SK-N-SH (cell line): ENCODE data around the gene MCTP1. TPM values are rescaled to one million over a fixed set of nuclear protein-coding genes. Genes with fewer than 3 reads are reported as not detected.

Experiments used
- CTCF ChIA-PET: fragments of 300-600, 350-600 bp; formaldehyde crosslinking; extraction: SDS; loops from one replicate; lab custom pipeline; 2021; lab: Yijun Ruan, JAX
- POLR2A ChIA-PET: fragments of 350-600 bp; sonication (Branson Sonifier 250); formaldehyde crosslinking; extraction: SDS; loops from one replicate; lab custom pipeline; 2020; ENCODE audit warnings: antibody characterized with exemption, inconsistent platforms; lab: Yijun Ruan, JAX
- DNase-seq: peaks from one replicate; pipeline ENCODE4 v3.0.0; 2012
- H2AFZ ChIP-seq: fragments of 200-600 bp; sonication (generic); 2 replicates; pipeline ENCODE4 v1.8.1; 2016; ENCODE audit warnings: antibody characterized with exemption, mild to moderate bottlenecking, low read depth
- H3F3A ChIP-seq: fragments of 200-600 bp; sonication (generic); replicated peaks from 2 replicates; pipeline ENCODE3; 2016; ENCODE audit warnings: antibody characterized with exemption, mild to moderate bottlenecking; ENCODE audit not compliant: insufficient read depth
- H3K27ac ChIP-seq, 2 experiments: fragments of 200-500 bp in 1 of 2; fragments of 200-600 bp in 1 of 2; sonication (Bioruptor generic) in 1 of 2; sonication (generic), shearing (Covaris generic) in 1 of 2; 2 replicates each; pipeline versions ENCODE4 v1.5.1 to v1.6.1; 2014 to 2016; ENCODE audit warnings: low read depth in 2 of 2, inconsistent platforms in 1 of 2, low read length in 1 of 2, mild to moderate bottlenecking in 1 of 2, mixed read lengths in 1 of 2
- H3K27me3 ChIP-seq: fragments of 200-600 bp; sonication (generic), shearing (Covaris generic); 2 replicates; pipeline ENCODE4 v1.6.1; 2016; ENCODE audit warnings: mixed run types; ENCODE audit not compliant: insufficient read depth
- H3K36me3 ChIP-seq, 2 experiments: fragments of 200-500 bp in 1 of 2; fragments of 200-600 bp in 1 of 2; sonication (Bioruptor generic) in 1 of 2; sonication (generic) in 1 of 2; replicated peaks in 1 of 2; 2 replicates each; pipeline versions ENCODE3 to v1.5.1; 2014 to 2016; ENCODE audit warnings: low read length in 1 of 2, mild to moderate bottlenecking in 1 of 2; ENCODE audit not compliant: insufficient read depth in 2 of 2, control insufficient read depth in 1 of 2
- H3K4me1 ChIP-seq, 2 experiments: fragments of 200-500 bp in 1 of 2; fragments of 200-600 bp in 1 of 2; sonication (Bioruptor generic) in 1 of 2; sonication (generic), shearing (Covaris generic) in 1 of 2; 2 replicates each; pipeline versions ENCODE4 v1.5.1 to v1.6.1; 2014 to 2016; ENCODE audit warnings: low read depth in 1 of 2, low read length in 1 of 2, mixed run types in 1 of 2; ENCODE audit not compliant: insufficient read depth in 2 of 2, control insufficient read depth in 1 of 2
- H3K4me2 ChIP-seq: fragments of 200-600 bp; sonication (generic), shearing (Covaris generic); 2 replicates; pipeline ENCODE4 v1.6.1; 2017; ENCODE audit warnings: mixed run types
- H3K4me3 ChIP-seq, 2 experiments: fragments of 200-500 bp in 1 of 2; fragments of 200-600 bp in 1 of 2; sonication (Bioruptor generic) in 1 of 2; sonication (generic), shearing (Covaris generic) in 1 of 2; 2 replicates each; pipeline versions ENCODE4 v1.5.1 to v1.8.1; 2014 to 2016; ENCODE audit warnings: low read depth in 2 of 2, inconsistent platforms in 1 of 2, low read length in 1 of 2, mild to moderate bottlenecking in 1 of 2, mixed read lengths in 1 of 2, moderate library complexity in 1 of 2
- H3K79me2 ChIP-seq: fragments of 200-600 bp; sonication (generic); 2 replicates; pipeline ENCODE4 v1.8.1; 2017; ENCODE audit warnings: mild to moderate bottlenecking; ENCODE audit not compliant: insufficient read depth
- H3K9ac ChIP-seq: fragments of 200-600 bp; sonication (generic); 2 replicates; pipeline ENCODE4 v1.6.1; 2017; ENCODE audit warnings: mixed run types
- H3K9me2 ChIP-seq: fragments of 200-600 bp; sonication (generic); 2 replicates; pipeline ENCODE4 v1.6.1; 2017; ENCODE audit warnings: mixed run types
- H3K9me3 ChIP-seq: fragments of 200-600 bp; sonication (generic); 2 replicates; pipeline ENCODE4 v1.6.1; 2017; ENCODE audit warnings: mixed run types, mild to moderate bottlenecking, moderate library complexity
- H4K20me1 ChIP-seq: fragments of 200-600 bp; sonication (generic); 2 replicates; pipeline ENCODE4 v1.6.1; 2017; ENCODE audit warnings: mild to moderate bottlenecking, mixed run types; ENCODE audit not compliant: insufficient read depth
- CHD2 ChIP-seq: fragments of 150-350 bp; IDR thresholded peaks from 2 replicates; pipeline ENCODE4 v1.6.1; 2018; ENCODE audit warnings: low read length; ENCODE audit not compliant: partially characterized antibody
- EP300 ChIP-seq, 2 experiments: IDR thresholded peaks; 2 replicates each; pipeline versions ENCODE4 v1.4.0 to v1.6.1; 2012; ENCODE audit warnings: borderline replicate concordance in 1 of 2, low read depth in 1 of 2, low read length in 1 of 2
- EZH2phosphoT487 ChIP-seq: fragments of 200-600 bp; sonication (generic); IDR thresholded peaks from 2 replicates; pipeline ENCODE4 v1.6.1; 2017; ENCODE audit warnings: low read depth, mixed run types, mild to moderate bottlenecking, antibody characterized with exemption, moderate library complexity, borderline replicate concordance
- FOXM1 ChIP-seq: IDR thresholded peaks from 2 replicates; pipeline ENCODE4 v1.4.0; 2012; ENCODE audit warnings: low read depth, mild to moderate bottlenecking
- JUND ChIP-seq: IDR thresholded peaks from 2 replicates; pipeline ENCODE4 v1.4.0; 2012
- MEF2A ChIP-seq: IDR thresholded peaks from 2 replicates; pipeline ENCODE4 v1.4.0; 2012; ENCODE audit warnings: low read depth, borderline replicate concordance
- NFIC ChIP-seq: IDR thresholded peaks from 2 replicates; pipeline ENCODE4 v1.4.0; 2012; ENCODE audit warnings: borderline replicate concordance
- NRF1 ChIP-seq: IDR thresholded peaks from 2 replicates; pipeline ENCODE4 v1.6.1; 2012; ENCODE audit warnings: low read depth, mild to moderate bottlenecking, low read length
- RCOR1 ChIP-seq: fragments of 150-350 bp; IDR thresholded peaks from 2 replicates; pipeline ENCODE4 v1.6.1; 2017; ENCODE audit warnings: antibody characterized with exemption, low read length
- RFX5 ChIP-seq: IDR thresholded peaks from 2 replicates; pipeline ENCODE4 v1.6.1; 2012; ENCODE audit warnings: mild to moderate bottlenecking, improper control_type of control experiment, low read length
- SMC3 ChIP-seq: IDR thresholded peaks from 2 replicates; pipeline ENCODE4 v1.6.1; 2012; ENCODE audit warnings: low read depth, low read length, improper control_type of control experiment
- TEAD4 ChIP-seq: IDR thresholded peaks from 2 replicates; pipeline ENCODE4 v1.4.0; 2012; ENCODE audit warnings: mild to moderate bottlenecking, borderline replicate concordance; ENCODE audit not compliant: insufficient read depth
- WGBS: methylation state at CpG from one replicate; pipeline ENCODE4 v1.1.6; 2017; ENCODE audit warnings: low lambda C conversion rate; 5-methylcytosine and 5-hydroxymethylcytosine counted together
- polyA plus RNA-seq, 3 experiments: library from polyadenylated mRNA; depleted of rRNA; stranded (reverse); fragments of >200 nt; gene quantifications; 2 replicates each; pipeline ENCODE4 v1.2.3, GENCODE V29; 2012
- TF ChIP-seq, protein P1 (sequence below): fragments of 150-350 bp; IDR thresholded peaks from 2 replicates; pipeline ENCODE4 v1.6.1; 2016; ENCODE audit warnings: mild to moderate bottlenecking, low read depth, low read length
- TF ChIP-seq, protein P2 (sequence below): IDR thresholded peaks from 2 replicates; pipeline ENCODE4 v1.4.0; 2012; ENCODE audit warnings: low read depth
- TF ChIP-seq, protein P3 (sequence below): fragments of 150-350 bp; IDR thresholded peaks from 2 replicates; pipeline ENCODE4 v1.6.1; 2017; ENCODE audit warnings: antibody characterized with exemption, low read length, low read depth, borderline replicate concordance
- TF ChIP-seq, protein P4 (sequence below): IDR thresholded peaks from 2 replicates; pipeline ENCODE4 v1.4.0; 2012; ENCODE audit warnings: low read depth, borderline replicate concordance

MCTP1 gene
- polyA plus RNA-seq, 1 of the 3 experiments (the other 2 are of a cell fraction), result 0.53 TPM

DNA sequence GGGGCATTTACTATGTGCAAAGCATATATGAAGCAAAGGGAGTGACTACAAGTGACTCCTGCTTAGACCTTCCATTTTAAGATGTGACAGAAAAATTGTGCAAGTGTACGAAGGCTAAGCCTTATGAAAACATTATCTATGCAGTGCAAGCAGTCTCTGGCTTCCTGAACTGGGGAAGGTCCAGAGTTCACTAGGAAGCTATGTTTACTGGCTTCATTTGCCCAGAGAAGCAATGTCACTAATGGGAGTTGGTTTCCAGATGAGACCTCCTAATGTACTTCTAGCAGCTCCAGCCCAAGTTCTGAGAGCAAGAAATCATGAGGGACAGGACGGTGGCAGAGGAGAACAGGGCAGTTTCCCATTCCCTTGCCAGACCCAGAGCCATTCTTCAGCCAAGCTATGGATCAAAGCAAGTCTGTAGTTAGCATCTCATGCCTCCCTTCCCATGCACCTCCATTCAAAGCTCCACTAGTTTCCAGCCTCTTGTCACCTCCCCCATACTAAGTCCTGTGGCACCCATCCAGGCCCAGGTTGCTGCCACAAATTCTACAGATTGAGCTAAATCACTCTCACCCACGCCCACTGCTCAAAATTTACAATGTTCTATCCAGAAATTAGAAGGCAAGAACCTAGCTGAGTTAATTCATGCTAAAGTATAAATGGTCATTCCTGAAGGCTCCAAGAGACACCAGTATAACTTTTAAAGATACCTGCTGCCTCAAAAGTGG, 21.8 kb downstream of the MCTP1 start:
- H3K4me3 ChIP-seq, result no peak overlapping the region
- POLR2A ChIA-PET, result no interaction called here

More for the DNA sequence above, 21.8 kb downstream of the MCTP1 start:
- no peak for DNase-seq
- Histone ChIP-seq H3K27me3 (peaks cover 20% of the 10 kb centered on the region), H3K27ac (no peak overlapping the region), H3K4me1 (no peaks in the 10 kb centered on the region), H2AFZ (no peak overlapping the region)
- TF ChIP-seq NRF1 (no peak), NFIC (no peak), JUND (no peak), RFX5 (no peak), CHD2 (no peak), FOXM1 (no peak), SMC3 (no peak), MEF2A (no peak), EP300 (IDR thresholded peaks at IDR 0.05; ENCODE audit: borderline replicate concordance in 1 of 2, low read depth in 1 of 2, low read length in 1 of 2) (no peak), TEAD4 (no peak), EZH2phosphoT487 (no peak), RCOR1 (no peak)
- TF ChIP-seq, protein P1, sequence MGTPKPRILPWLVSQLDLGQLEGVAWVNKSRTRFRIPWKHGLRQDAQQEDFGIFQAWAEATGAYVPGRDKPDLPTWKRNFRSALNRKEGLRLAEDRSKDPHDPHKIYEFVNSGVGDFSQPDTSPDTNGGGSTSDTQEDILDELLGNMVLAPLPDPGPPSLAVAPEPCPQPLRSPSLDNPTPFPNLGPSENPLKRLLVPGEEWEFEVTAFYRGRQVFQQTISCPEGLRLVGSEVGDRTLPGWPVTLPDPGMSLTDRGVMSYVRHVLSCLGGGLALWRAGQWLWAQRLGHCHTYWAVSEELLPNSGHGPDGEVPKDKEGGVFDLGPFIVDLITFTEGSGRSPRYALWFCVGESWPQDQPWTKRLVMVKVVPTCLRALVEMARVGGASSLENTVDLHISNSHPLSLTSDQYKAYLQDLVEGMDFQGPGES, result no peak
- TF ChIP-seq, protein P2, sequence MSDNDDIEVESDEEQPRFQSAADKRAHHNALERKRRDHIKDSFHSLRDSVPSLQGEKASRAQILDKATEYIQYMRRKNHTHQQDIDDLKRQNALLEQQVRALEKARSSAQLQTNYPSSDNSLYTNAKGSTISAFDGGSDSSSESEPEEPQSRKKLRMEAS, result no peak
- TF ChIP-seq, protein P3, sequence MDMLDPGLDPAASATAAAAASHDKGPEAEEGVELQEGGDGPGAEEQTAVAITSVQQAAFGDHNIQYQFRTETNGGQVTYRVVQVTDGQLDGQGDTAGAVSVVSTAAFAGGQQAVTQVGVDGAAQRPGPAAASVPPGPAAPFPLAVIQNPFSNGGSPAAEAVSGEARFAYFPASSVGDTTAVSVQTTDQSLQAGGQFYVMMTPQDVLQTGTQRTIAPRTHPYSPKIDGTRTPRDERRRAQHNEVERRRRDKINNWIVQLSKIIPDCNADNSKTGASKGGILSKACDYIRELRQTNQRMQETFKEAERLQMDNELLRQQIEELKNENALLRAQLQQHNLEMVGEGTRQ, result no peak
- TF ChIP-seq, protein P4, sequence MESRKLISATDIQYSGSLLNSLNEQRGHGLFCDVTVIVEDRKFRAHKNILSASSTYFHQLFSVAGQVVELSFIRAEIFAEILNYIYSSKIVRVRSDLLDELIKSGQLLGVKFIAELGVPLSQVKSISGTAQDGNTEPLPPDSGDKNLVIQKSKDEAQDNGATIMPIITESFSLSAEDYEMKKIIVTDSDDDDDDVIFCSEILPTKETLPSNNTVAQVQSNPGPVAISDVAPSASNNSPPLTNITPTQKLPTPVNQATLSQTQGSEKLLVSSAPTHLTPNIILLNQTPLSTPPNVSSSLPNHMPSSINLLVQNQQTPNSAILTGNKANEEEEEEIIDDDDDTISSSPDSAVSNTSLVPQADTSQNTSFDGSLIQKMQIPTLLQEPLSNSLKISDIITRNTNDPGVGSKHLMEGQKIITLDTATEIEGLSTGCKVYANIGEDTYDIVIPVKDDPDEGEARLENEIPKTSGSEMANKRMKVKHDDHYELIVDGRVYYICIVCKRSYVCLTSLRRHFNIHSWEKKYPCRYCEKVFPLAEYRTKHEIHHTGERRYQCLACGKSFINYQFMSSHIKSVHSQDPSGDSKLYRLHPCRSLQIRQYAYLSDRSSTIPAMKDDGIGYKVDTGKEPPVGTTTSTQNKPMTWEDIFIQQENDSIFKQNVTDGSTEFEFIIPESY, result no peak
- TF ChIP-seq, all 33 proteins: peak for 0
- Histone ChIP-seq H3K9ac (no peak overlapping the region), H3K9me2 (no peaks in the 10 kb centered on the region), H3K4me2 (no peak overlapping the region), H3F3A (no peaks in the 10 kb centered on the region), H3K79me2 (no peaks in the 10 kb centered on the region), H4K20me1 (no peaks in the 10 kb centered on the region), H3K9me3 (no peaks in the 10 kb centered on the region), H3K36me3 (no peaks in the 10 kb centered on the region)
- CTCF ChIA-PET, result interaction anchor here (0.8 to 5.3 kb wide), 8 partner anchors 11 to 295 kb away, joined by 3 to 37 read pairs (median 3); no protein-coding TSS in a partner anchor
- WGBS, result 0% methylated on average over 3 of the region's 3 CpGs
